Left forelimb (tissue), 1 donor: Measurements from ENCODE around the gene PSMD3.

Experiments
- DNase-seq: peaks from one replicate; pipeline ENCODE4 v3.0.0-alpha.2; 2018; ENCODE audit warnings: low spot score

PSMD3 gene

DNA sequence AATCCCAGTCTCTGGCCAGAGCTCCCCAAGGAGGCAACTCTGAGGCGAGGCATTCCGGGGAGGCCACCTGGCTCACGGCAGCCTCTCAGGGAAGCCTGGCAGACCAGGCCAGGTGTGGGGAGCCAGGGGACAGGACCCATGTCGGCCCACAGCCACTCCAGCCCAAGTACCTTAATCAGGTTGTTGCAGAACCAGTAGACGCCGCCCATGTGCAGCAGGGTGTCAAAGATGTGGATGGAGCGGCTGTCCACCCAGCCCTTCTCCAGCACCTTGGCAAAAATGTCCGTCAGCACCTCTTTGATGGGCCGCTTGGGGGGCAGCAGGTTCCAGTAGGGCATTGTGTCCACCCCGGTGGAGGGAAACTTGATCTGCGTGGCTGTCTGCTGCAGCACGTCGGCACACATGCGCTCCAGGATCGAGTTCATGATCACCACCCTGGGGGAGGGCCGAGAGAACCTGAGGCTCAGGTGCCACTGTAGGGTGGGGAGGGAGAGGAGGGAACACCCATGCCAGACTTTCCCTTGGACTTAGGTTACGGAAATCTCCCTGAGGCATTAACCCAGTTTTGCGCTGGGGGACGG is 42.4 kb downstream of the PSMD3 start:
- no peak for DNase-seq

DNA sequence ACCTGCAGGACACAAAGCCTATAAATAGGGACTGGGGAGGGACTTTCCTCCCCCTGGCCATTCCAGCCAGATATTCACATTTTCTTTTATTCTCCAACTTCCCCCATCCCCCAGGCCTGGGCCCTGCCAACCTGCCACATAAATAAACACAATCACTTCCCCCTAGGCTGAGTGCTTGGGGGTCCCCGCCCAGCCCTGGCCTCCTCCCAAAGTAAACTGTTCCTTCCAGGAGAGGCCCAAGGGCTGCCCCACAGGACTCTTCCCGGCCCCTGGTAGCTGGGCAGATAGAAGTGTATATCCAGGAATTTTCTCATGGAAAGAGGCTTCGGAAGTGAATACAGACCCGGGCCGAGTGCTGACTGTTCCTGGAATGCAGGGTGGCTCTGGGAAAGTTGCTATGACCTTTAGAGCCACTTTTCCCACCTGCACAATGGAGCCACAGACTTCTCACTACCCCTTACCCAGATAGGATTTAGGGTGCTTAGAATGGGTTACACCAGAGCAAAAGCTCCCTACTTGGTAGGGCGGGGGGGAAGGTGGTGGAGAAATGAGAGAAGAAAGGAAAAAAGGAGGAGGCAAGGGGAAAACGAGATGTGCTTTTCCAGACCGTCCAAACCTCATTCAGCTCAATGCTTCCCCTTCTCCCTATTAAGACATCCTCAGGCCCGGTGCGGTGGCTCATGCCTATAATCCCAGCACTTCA is 43.1 kb downstream of the PSMD3 start:
- DNase-seq = no peak

DNA sequence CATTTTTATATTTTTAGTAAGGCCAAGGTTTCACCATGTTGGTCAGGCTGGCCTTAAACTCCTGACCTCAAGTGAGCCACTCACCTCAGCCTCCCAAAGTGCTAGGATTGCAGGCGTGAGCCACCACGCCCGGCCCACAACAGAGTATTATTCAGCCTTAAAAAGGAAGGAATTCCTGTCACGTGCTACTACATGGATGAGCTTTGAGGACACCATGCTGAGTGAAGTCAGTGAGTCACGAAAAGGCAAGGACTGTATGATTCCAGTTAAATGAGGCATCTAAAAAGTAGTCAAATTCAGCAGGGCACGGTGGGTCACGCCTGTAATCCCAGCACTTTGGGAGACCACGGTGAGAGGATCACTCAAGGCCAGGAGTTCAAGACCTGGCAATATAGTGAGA is 44.3 kb downstream of the PSMD3 start:
- no peak for DNase-seq

DNA sequence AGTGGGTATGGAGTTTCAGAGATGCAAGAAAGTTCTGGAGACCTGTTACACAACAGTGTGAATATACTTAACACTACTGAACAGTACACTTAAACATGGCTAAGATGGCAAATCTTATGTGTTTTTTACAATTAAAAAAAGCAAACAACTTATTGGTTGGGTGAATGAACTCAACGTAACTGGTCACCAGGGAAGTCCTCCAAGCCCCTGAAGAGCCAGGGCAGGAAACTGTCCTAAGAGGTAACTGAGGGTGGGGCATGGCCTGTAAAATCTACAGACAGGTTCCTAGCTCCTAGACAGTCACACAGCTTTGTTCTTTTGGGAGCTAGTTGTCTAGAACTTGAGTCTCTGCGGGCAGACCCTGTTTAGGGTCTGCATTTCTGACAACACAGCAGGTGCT is 45.0 kb downstream of the PSMD3 start:
- DNase-seq = no peak

DNA sequence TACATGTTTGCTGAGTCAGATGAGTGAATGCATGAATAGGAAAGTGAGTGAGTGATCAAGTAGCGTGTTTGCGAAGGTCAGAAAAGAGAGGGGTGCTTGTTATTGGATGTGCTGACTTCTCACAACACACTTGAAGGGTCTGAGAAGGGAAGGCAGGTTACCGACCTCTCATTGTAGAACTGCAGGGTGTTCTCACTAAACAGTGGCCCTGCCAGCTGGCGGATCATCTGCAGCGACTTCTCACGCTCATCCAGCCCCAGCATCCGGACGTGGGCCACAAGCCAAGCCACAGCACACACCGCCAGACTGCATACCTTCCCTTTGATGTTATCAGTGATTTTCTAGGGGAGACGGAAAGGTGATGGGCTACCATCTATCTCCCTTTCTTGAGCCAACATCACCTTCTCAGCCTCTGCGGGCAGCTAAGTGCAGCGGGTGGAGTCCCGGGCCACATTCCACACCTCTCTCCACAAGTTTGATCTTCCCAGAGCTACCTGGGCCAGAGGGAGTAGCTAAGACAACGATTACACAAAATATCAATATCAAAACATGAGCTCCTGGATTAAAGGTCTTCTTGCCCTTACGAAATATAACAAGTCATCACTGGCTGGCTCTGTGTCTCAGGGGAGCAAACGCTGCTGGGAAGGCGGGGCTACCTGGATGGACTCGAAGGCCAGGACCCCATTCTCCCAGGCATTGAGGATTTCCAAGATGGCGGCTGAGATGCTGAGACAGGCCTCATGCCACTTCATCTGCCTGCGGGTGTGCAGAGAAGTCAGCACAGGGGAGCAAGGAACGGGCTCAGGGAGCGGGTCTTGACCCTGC is 45.6 kb downstream of the PSMD3 start:
- no peak for DNase-seq

DNA sequence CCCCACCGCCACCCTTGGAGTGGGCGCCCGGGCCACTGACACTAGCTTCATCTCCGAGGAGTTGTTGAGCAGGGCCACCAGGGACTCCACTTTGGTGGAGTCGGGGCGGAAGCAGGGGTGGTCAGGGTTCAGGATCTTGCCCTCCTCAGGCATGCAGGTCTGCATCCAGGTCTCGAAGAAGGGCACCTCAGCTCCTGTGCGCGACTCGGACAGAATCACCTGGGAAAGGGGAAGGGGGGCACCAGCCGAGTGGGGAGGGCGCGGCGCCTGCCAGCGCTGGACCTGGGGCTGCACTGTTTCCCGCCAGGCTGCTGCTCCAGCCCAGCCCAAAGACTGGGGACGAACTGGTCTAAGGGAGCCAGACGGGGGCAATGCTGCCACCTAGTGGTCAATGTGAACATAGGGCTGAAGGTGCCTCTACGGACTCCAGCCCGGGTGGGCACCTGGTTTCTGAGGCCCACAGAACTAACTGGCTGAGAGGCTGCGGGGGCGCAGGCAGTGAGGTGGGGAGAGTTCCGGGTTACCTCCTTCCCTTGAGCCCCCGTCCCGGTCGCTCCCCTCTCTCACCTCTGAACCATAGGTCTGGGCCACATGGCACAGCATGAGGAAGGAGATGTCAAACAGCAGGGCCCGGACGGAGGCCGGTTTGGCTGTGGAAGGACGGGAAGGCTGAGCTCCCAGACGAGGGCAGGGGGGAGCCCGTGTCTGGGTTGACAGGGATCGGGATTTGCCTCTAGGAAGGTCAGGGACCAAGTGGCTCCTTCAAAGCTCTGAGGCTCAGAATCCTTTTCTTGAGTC is 46.4 kb downstream of the PSMD3 start:
- no peak for DNase-seq

DNA sequence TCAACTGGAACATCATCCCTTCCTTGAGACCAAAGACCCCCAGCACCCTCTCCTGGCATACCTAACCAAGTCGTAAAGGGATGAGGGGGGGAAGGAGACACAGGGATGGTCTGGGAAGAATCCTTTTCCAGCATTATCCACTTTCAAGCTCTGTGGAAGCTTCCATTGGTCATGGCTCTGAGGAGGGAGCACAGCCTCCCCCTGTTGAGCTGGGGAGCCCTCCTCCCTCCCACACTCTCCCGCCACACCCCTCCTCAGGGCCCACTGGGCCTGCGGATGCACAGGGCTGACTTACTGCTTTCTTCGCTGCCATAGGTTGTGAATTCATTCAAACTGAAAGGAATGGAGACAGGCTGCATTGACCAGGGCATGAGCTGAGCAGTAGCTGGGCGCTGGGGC is 47.0 kb downstream of the PSMD3 start:
- no peak for DNase-seq

DNA sequence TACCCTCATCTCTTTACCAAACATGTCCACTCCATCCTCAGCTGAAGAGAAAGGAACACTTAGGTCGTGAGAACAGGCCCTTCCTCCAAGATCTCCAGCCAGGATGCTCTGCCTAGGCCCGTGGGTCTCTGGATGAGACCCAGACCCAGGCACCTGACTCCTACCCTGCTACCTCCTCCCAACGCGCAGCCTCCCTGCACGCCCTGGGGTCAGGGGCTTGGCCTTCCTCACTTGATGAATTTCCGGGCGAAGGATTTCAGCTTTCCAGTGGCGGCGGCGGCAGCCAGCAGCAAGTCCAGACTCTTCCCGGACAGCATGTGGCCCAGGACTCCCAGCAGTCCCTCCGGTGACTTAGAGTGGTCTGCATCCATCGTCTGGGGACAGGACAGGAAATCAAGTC is 48.0 kb downstream of the PSMD3 start:
- no peak for DNase-seq

DNA sequence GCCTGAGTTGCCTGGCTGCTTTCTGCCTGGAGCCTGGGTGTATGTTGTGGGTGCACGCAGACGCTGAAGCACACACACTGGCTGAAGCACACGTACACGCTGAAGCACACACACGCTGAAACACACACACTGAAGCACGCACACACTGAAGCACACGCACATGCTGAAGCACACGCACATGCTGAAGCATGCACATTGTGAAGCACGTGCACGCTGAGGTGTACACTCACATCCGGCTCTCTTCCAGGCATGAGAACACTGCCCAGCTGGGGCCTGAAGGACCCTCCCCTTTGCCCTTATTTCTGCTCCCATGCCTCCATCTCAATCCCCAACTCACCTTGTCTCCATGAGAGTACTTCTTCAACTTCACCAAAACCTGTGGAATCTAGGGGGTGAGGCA is 51.1 kb downstream of the PSMD3 start:
- no peak for DNase-seq

DNA sequence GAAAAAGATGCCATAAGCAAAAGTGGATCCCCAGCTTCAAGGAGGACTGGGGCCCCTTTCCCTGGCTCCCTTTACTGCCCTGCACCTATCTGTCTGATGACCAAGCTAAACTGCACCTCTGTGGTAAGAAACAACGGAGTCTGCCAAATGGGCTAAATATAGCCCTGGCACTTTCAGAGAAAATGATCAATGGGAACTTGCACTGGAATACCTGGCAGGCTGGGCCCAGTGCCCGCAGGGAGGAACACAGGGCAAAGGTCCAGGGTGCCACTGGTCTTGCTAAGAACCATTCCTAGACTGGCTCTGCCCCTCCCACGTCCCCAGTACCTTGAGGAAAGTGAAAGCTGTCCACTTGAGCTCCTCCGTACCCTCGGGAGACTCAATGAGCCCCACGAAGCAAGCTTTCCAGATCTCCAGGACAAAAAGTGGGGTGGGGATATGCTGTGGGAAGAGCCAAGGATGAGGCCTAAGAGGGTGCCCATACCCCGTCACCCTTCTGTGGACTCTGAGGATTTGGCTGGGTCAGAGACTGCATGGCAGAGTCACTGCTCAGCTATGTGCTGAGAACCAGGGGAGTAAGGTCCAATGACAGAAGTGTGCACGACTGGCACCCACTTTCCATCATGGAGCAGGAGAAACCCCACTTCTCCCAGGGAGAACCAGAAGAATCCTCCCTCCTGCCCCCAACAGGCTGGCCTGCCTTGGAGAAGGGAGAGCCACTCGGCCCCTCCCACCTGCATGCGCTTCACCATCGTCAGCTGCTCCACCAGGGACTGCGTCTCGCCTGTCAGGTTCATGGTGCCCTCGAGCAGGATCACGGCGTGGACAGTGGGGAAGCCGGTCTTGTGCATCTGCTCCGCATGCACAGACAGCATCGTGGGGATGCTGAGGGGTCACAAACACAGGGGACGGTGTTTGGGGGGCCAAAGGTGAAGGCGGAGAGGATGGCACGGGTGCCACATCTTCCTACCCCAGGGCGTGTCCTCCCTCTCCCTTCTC is 52.0 kb downstream of the PSMD3 start:
- no peak for DNase-seq

DNA sequence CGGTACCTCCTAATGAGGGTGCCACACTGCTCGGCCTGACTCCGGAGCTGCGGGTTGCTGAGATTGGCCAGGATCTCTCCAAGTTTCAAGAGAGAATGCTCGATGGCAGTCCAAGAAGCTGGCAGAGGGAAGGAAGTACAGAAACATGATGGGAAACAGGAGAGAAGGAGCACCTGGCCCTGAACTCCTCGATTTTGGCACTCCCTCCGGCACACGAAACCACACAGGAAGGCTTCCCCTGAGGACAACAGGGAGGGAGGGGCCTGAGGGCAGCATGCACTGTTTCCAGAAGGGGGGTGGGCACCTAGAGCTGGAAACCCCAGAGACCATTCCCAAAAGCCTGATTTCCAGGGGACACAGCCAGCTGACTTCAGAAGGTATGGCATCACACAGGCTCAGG is 52.7 kb downstream of the PSMD3 start:
- no peak for DNase-seq

DNA sequence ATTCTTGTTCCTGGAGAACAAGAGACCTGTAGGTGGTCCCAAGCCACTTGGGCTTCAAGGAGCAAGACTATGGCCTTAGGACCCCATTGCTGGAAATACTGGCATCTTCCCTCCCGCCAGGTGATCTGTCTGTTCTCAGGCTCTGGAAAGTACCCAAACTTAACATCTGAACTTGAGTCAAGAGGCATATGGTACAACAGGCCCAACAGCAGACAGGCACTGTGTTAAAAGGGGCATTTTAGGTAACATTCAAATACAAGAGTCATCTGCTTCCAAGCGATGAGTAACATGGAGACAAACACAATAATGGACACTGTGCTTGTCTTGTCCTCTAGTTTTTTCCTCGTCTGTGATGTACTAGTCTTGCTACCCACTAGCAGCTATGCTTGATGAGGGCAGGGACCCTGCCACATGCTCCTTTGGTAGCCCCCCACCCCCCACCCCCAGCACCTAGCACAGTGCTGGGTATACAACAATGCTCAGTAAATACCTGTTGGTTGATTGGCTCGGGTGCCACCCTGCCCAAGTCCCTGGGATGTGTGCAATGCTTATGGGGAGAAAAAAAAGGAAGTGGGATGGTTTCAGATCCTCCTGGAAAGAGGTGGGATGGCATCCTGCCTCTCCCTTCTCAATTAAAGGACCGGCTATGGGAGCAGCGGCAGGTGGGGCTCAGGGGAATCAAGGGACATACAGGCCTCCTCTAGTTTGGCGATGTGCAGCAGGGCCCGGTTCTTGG is 54.0 kb downstream of the PSMD3 start:
- DNase-seq = no peak

DNA sequence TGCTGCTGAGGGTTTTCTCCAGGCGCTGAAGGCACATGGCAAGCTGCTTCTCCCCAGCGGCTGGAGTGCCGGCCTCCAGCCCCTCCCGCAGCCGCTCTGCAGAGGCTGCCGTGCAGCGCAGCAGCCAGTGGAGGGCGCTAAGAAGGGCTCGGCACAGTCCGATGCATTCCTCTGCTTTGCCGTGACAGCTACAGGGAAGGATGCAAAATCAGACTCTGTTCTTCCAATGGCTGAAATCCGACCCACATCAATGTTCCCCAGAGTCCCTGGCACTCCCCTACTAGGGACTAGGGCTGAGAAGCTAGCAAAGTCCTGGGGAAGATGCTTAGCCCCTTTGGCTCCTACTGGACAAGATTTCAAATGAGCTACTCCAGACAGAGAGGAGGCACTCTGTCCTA is 54.6 kb downstream of the PSMD3 start:
- DNase-seq = no peak

DNA sequence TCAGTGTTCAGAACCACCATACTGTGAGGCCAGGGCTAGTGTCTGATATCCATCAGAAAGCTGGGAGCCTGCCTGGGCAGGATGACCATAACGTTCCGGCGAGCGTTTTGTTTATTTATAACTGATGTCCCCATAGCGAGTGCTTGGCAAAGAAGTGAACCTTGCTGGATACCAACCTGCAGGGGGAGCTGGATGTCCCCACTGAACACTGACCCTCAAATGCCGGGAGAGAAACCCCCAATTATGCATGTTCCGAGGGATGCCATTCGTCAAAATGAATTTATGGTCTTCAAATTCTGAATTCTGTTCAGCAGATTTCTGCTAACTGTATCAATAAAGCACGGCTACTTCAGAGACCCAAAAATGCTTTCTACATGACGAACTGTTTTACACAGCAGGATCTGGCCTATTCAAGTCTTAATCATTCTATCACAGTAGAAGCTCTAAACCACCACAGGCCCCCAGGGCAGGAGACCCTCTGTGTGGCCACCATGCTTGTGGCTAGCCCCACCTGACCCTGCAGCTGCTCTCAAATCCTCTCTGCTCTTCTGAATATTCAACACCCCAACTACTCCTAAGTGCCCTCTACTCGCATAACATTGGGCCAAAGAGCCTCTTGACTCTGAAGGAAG is 58.4 kb downstream of the PSMD3 start:
- no peak for DNase-seq

DNA sequence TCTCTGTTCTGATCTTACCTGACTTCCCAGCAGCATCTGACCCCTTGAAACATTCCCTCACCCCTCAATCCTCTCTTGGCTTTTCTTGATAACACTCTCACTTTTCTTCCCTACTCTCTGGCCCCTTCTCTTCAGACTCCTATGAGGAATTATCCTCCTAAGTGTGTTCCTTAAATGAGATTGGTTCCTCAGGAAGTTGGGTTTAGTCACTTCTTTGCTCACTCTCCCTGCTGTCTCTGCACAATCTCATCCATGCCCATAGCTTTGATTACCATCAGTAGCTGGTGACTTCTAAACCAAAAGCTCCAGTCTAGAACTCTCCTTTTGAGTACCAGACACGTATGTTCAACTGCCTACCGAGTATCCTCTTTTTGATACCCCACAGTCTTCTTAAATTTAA is 60.6 kb downstream of the PSMD3 start:
- DNase-seq = no peak
